Heart left ventricle (tissue), 16 donors: ENCODE results near the gene SPATA2L. TPM values are rescaled to one million over a fixed set of nuclear protein-coding genes. Genes with fewer than 3 reads are reported as not detected.

Experiments used
- ATAC-seq, 4 donors: fragments of 200-7000 bp; cut with Tn5 transposase; one replicate each; pipeline ENCODE4 v1.9.1; 2020 to 2022; ENCODE audit warnings: moderate library complexity in 4 of 4, mild to moderate bottlenecking in 3 of 4, moderate number of reproducible peaks in 1 of 4
- DNase-seq, 5 donors: peaks; one replicate each; pipeline ENCODE4 v3.0.0-alpha.2; 2020
- H3K27ac ChIP-seq, 12 donors: fragments of 200-600 bp; sonication (generic) in 4 of 12; one replicate each; pipeline versions ENCODE4 v1.5.0 to v1.8.0; 2016 to 2022; ENCODE audit warnings: mild to moderate bottlenecking in 2 of 12
- H3K27me3 ChIP-seq, 9 donors: fragments of 200-600 bp; sonication (generic) in 2 of 9; one replicate each; pipeline versions ENCODE4 v1.5.1 to v1.8.0; 2016 to 2022; ENCODE audit warnings: mild to moderate bottlenecking in 3 of 9
- H3K36me3 ChIP-seq, 9 donors: fragments of 200-600 bp; sonication (generic) in 2 of 9; one replicate each; pipeline versions ENCODE4 v1.5.0 to v1.8.0; 2018 to 2022; ENCODE audit warnings: mild to moderate bottlenecking in 2 of 9
- H3K4me1 ChIP-seq, 12 donors: fragments of 200-600 bp; sonication (generic) in 4 of 12; one replicate each; pipeline versions ENCODE4 v1.5.0 to v1.8.0; 2016 to 2022; ENCODE audit warnings: mild to moderate bottlenecking in 3 of 12
- H3K4me3 ChIP-seq, 12 donors: fragments of 200-600 bp; sonication (generic) in 4 of 12; one replicate each; pipeline versions ENCODE4 v1.5.0 to v1.8.0; 2017 to 2022; ENCODE audit warnings: mild to moderate bottlenecking in 9 of 12, moderate library complexity in 4 of 12
- H3K9me3 ChIP-seq, 12 donors: fragments of 200-600 bp; sonication (generic) in 4 of 12; one replicate each; pipeline versions ENCODE4 v1.5.0 to v1.8.0; 2016 to 2022; ENCODE audit warnings: mild to moderate bottlenecking in 1 of 12
- CTCF ChIP-seq, 12 donors: fragments of 200-600 bp; sonication (generic) in 4 of 12; IDR thresholded peaks; one replicate each; pipeline versions ENCODE4 v1.5.0 to v1.8.0; 2018 to 2022; ENCODE audit warnings: antibody characterized with exemption in 12 of 12, mild to moderate bottlenecking in 5 of 12
- POLR2A ChIP-seq, 2 donors: fragments of 450-650 bp; IDR thresholded peaks; one replicate each; pipeline ENCODE4 v1.6.1; 2017; ENCODE audit warnings: antibody characterized with exemption in 2 of 2, mild to moderate bottlenecking in 2 of 2, moderate library complexity in 2 of 2
- WGBS, 4 donors: extraction: QIAGEN DNeasy Blood & Tissue Kit in 2 of 4; methylation state at CpG; one replicate each; pipeline versions ENCODE4 v1.1.5 to v1.1.7; 2013 to 2018; 5-methylcytosine and 5-hydroxymethylcytosine counted together
- intact Hi-C, 10 donors: fragments of 100-400 bp; cut with DNase I; formaldehyde crosslinking; loops; one replicate each; pipeline versions ENCODE4 v1.11.1 to v1.14.2; 2022
- polyA plus RNA-seq, 2 donors: library from polyadenylated mRNA; stranded (reverse); fragments of 200-250 nt; gene quantifications; one replicate each; pipeline ENCODE4 v1.2.3, GENCODE V29; 2013
- total RNA-seq, 9 donors: library from RNA; depleted of rRNA in 2 of 9; stranded (reverse); fragments of >200 nt in 2 of 9; fragmentation: NEBNext Ultra II Directional in 3 of 9; extraction: Animal tissue kit (Norgen Biotek cat#: 25700) in 3 of 9; gene quantifications; one replicate each; pipeline versions ENCODE4 v1.1.0 to v1.2.4, GENCODE V29; 2016 to 2023
- donor health status: ischemic (EF 13 %, LVEDD 7.1; RV severe dilation, severe dysfunction).
- donor health status: healthy with polysubstance abuse.
- donor health status: DM: no; HTN: yes; CAD: no.
- donor health status: DM: no; HTN: no; CAD: no.
- donor health status: ischemic (EF 25% LVEDD 6.9; RV normal size, moderate dysfunction).
- donor health status: ischemic (EF 25% LVEDD 5.7; RV mildly dilated, moderate dysfunction).
- donor health status: healthy.
- donor health status: DM: yes; HTN: yes; CAD: no.
- donor health status: ischemic (EF 35%, LVEDD 5.7; RV mildly dilated, moderate dysfunction).
- donor health status: nonischemic (EF 11% LVEDD 7.7; RV severe dilation, severe dysfunction).
- donor health status: DM: yes; HTN: yes; CAD: no.
- donor health status: PGD.
- donor health status: ischemic (EF 29% LVEDD 5.4; RV normal size, mild dysfunction).
- donor health status: nonischemic (EF 23%, LVEDD 6.1; RV moderate dilation, normal function).

SPATA2L gene
- total and polyA plus RNA-seq, 11 donors: 1.9 to 15.0 (median 4.0) TPM

GRCh38 chr16:89710709-89711564, 9.4 kb upstream of the SPATA2L start:
- DNase-seq (no peak), ATAC-seq (no peak)
- TF ChIP-seq POLR2A (IDR thresholded peaks at IDR 0.05) (no peak), CTCF (IDR thresholded peaks at IDR 0.05) (no peak)
- Histone ChIP-seq H3K4me3 (no peak overlapping the region), H3K9me3 (no peaks in the 10 kb centered on the region), H3K27ac (no peak overlapping the region), H3K4me1 (peaks cover 0 to 17% (median 3%) of the 10 kb centered on the region in 12 donors), H3K27me3 (peaks cover 0 to 4% (median 0%) of the 10 kb centered on the region in 9 donors), H3K36me3 (peaks cover 0 to 8% (median 0%) of the 10 kb centered on the region in 9 donors)
- intact Hi-C loops: no loop called here
- 81 to 86% (median 82%) methylated on average over 32 to 63 of the region's 63 CpGs for WGBS, 4 donors

DNA sequence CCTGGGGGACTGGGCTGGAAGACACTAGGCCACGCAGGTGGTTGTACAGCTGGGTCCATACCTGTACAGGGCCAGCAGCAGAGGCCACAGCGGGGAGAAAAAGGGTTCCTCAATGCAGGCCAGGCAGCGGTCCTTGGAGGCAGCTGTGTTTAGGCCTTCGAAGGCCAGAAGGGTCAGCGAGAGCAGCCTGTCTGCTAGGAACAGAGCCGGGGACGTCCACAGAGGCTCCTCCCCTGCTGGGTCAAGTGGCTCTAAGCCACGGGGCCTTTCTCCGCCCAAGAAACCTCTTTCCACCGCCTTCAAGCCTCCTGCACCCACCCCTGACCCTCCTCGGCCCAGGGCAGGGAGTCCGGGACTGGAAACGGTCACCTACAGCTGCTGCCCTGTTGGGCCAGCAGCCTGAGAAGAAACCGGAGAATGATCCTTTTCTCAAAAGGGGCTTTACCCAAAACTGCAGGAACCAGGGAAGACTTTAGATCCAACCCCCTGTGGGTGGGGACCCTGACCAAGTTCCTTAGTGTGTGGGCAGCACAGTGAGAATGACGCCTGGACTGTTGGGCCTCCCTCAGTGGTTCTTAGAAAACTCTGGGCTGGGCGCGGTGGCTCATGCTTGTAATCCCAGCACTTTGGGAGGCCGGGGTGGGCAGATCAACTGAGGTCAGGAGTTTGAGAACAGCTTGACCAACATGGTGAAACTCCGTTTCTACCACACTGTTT, 8.4 kb upstream of the SPATA2L start:
- intact Hi-C loops: loop anchor here in 7 of 10 donors (5.0 to 10.0 kb wide), 5 partner anchors 77 to 155 kb away; no protein-coding TSS in a partner anchor
- TF ChIP-seq CTCF (IDR thresholded peaks at IDR 0.05): no peak
- TF ChIP-seq POLR2A (IDR thresholded peaks at IDR 0.05): no peak
- no peaks in the 10 kb centered on the region for H3K9me3 ChIP-seq
- H3K4me1 ChIP-seq: peaks cover 0 to 21% (median 5%) of the 10 kb centered on the region in 12 donors
- no peak for DNase-seq
- no peak overlapping the region for H3K4me3 ChIP-seq
- 86 to 91% (median 88%) methylated on average over 12 to 19 of the region's 19 CpGs for WGBS, 4 donors
- no peak overlapping the region for H3K27ac ChIP-seq
- peaks cover 0 to 4% (median 0%) of the 10 kb centered on the region in 9 donors for H3K27me3 ChIP-seq
- H3K36me3 ChIP-seq: peaks cover 0 to 8% (median 0%) of the 10 kb centered on the region in 9 donors
- ATAC-seq: no peak

DNA sequence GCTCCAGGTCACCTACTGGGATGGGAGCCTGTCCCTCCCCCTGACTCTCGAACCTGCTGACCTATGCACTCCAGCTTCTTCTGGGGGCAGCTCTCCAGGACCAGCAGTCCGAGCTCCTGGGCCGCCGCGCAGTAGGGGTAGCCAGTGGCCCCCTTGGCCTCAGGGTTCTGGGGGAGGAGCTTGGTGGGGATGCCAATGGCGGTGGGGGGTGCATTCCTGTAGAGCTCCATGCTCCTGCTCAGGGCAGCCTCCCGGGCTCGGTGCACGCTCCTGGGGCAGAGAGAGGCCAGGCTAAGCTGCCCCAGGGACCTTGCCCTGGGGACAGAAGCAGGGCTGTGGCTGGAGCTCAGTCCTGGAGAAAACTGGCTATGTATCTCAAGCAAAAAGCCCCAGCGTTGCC, 7.7 kb upstream of the SPATA2L start:
- H3K27ac ChIP-seq: no peak overlapping the region
- H3K9me3 ChIP-seq: no peaks in the 10 kb centered on the region
- TF ChIP-seq CTCF (IDR thresholded peaks at IDR 0.05) (no peak), POLR2A (IDR thresholded peaks at IDR 0.05) (no peak)
- no peak overlapping the region for H3K4me3 ChIP-seq
- ATAC-seq: no peak
- DNase-seq: no peak
- peaks cover 0 to 21% (median 5%) of the 10 kb centered on the region in 12 donors for H3K4me1 ChIP-seq
- intact Hi-C loops: loop anchor here in 7 of 10 donors (5.0 to 10.0 kb wide), 5 partner anchors 78 to 156 kb away; no protein-coding TSS in a partner anchor
- WGBS, 4 donors: 78 to 89% (median 86%) methylated on average over 6 to 10 of the region's 10 CpGs
- H3K27me3 ChIP-seq: peaks cover 0 to 4% (median 0%) of the 10 kb centered on the region in 9 donors
- H3K36me3 ChIP-seq: peaks cover 0 to 8% (median 0%) of the 10 kb centered on the region in 9 donors
